HG02840 (cell line): ENCODE results near the gene EIF4G3.
"Not testable (repeated sequence)": the region's sequence is repeated elsewhere in the genome, so short reads cannot be mapped to it uniquely, and the experiment has no call there.

Source experiments
- ATAC-seq: cut with Tn5 transposase; IDR thresholded peaks from one replicate; pipeline ENCODE4 v1.9.1; 2021; ENCODE audit warnings: mild to moderate bottlenecking, moderate library complexity, moderate number of reproducible peaks; ENCODE audit not compliant: unreplicated experiment, low FRiP score

Gene EIF4G3

DNA sequence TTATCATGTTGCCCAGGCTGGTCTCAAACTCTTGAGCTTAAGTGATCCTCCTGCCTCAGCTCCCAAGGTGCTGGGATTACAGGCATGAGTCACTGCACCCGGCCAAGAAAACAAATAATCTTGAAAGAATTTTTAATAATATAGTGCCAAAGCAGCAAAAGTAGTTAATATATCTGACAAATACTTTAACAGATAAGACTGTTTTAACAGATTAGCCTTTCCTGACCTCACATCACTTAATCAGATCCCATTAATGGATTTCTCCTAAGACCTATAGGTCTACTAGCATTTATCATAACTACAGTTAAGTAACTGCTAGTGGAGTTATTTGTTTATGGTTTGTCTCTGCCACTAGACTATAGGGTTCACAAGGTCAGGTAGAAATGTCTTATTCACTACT is 328.5 kb downstream of the EIF4G3 start:
- ATAC-seq: no peak

DNA sequence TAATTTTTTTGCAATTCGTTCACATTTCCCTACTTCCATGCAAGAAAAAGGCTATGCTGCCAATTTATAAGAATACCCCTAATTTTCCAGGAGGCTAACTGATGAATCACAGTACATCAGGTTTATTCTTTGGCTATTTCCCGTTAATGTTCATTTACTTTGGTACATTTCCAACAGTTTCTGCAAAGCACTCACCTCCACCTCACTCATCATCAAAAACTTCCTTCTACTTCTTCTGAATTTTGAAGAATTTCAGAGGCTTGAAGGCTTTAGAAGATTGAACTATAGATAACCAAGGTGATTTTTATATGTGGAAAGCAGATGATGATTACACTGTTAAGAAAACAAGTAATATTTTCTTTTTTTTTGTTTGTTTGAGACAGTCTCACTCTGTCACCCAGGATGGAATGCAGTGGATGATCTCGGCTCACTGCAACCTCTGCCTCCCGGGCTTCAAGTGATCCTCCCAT is 329.1 kb downstream of the EIF4G3 start:
- ATAC-seq: no peak

DNA sequence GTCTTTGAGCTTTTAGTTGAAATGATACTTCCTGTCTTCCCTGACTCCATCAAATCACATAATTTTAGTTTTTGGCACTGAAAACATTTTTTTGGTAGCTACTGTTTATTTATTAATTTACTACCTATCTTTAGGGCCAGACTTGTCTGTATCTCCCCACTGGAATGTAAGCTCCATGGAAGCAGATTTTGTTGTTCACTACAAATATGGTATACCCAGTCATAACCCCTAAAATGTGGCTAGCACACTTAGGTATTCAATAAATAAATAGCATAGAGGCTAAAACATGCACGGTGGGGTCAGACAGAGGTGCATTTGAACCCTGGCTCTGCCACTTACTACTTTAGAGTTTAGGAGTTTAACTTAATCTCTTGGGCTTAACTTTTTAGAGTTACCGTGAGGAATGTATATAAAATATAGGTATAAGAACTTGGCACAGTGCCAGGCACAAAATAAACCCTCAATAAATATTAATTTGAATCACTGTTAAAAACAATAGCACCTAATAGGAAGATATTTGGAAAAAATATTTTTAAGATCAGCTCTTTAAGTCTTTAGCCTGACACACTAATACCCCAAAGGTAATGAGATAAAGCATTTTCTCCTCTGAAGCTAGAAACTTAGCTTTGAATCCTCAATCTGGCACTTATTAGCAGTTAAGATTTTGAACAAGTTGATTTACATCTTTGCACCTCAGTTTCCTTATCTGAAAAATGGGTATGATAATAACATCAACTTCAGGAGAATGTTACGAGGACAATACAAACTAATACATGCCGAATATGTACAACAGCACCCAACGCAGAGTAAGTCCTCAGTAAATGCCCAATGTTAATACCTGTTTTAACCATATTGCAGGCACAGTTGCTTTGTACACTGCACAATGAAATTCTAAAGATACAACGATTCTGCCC is 330.0 kb downstream of the EIF4G3 start:
- no peak for ATAC-seq

DNA sequence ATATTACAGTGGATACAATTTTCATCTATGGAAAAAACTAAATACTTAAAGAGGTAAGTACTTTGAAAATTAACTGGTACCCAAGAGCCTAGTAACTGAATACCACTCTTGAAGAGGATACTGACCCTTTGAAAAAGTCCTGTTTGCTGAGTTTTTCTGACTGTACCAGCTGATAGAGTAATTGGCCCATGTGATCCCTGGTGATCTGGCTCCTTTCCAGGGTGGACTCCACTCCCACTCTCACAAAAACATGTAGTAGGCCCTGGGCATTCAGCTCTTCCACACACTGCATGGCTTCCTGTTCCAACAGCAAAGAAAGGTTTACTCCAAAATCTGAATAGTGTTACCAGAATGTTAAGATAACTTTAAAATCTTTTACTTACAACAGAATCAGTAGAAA is 336.0 kb downstream of the EIF4G3 start:
- no peak for ATAC-seq

DNA sequence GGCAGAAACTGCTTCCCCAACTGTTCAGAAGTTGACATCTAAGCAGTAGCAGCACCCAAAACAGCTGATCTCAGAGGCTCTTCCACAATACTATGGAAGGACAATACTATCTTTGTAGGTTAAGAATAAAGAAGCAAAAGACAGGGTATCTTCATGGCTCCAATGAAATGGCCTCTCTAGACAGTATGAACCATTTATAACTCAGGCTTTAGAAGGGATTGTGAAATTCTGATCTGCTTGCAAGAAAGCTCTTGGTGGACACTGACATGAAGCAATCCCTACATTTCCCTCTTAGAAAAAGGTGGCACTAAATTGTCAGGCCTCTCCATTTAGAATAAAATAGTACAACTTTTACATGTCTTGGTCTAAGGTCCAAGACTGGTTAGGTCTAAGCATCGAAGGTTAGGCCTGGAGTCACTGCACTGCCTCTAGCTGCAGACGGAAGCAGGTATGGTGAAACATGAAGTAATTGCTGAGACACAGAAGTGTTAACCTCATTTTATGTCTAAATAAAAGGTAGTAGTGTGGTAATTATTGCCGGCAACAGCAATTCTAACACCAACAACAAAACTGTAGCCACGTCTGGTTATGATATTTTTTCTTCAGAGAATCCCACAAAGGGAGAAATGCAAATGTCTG is 339.0 kb downstream of the EIF4G3 start:
- ATAC-seq: no peak

DNA sequence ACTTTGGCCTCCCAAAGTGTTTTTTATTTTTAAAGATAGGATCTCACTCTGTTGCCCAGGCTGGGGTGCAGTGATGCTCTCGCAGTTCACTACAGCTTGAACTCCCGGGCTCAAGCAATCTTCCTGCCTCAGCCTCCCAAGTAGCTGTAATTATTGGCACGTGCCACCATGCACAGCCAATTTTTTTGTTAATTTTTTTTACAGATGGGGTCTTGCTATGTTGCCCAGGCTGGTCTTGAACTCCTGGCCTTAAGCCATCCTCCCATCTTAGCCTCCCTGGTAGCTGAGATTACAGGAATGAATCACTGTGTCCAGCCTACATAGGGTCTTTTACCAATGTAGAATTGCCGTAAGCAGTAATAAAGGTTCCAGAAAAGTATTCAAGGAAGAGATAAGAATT is 340.5 kb downstream of the EIF4G3 start:
- ATAC-seq: no peak

DNA sequence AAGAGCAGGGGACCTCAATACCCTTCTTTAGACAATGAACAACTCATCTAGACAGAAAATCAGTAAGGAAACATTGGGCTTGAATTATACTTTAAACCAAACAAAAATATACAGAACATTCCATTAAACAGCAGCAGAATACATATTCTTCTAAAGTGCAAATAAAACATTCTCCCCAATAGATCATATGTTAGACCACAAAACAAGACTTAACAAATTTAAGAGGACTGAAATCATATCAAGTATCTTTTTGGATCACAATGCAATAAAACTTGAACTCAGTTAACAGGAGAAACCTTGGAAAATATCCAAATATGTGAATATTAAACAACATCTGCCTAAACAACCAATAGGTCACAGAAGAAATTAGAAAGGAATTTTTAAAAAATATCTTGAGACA is 341.9 kb downstream of the EIF4G3 start:
- no peak for ATAC-seq

DNA sequence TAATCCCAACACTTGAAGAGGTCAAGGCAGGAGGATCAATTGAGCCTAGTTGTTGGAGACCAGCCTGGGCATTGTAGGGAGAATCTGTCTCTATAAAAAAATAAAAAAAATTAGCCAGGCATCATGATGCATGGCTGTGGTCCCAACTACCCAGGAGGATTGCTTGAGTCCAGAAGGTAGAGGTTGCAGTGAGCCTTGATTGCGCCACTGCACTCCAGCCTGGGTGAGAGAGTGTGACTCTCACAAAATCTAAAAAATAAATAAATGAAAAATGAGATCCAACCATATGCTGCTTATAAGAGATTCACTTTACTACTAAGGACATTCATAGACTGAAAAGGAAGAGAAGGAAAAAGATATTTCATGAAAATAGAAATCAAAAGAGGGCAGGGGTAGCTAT is 342.5 kb downstream of the EIF4G3 start:
- ATAC-seq: no peak

DNA sequence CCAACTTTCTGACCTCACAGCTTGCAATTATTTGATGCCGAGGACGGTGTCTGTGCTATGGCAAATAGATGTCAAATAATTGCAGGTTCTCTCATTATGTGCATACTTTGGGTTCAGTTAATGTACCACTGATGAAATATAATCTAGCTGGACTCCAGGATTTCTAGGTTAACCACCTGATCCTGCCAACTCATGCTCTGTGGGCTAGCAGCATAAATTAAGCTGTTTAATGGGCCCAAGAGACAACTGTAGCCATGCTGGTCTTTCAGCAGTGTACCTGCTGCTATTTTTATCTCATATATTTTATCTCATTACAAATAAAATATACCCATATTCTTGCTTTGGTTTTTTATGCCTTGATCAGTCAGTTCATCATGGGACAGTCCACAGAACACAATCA is 346.3 kb downstream of the EIF4G3 start:
- ATAC-seq: no peak

DNA sequence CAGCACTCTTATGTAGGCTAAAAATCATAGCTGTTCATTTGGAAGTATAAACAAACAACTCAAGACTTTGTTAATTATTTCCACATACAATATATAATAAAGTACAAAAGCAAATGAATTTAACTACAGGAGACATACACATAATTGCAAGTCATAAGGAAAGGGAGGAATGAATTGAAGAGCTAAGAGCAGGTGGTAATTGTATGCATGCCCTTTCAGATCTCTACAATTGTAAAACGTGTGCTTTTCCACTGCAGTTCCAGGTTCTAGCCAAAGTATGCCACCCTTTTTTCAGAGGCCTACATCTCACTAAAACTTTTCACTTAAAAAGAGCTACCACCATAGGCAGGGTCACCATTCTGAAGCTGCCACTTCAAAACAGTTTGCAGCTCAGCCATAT is 346.8 kb downstream of the EIF4G3 start:
- no peak for ATAC-seq

DNA sequence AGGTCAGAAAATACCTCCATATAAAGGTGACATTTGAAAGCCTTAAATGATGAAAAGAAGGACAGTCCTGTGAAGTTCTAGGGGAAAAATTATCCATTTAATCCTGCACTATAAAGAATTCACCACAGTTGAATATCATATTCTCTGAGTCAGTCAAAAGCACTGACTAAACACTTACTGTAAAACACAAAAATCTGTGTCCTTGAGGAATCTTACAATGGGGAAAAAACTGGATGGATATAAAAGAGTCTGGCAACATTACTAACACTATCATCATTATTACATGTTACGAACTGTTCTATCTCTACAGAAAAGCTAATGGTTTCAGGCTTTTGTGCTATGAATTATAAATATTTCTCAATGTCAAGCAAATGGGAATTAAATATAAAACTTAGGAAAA is 347.2 kb downstream of the EIF4G3 start:
- ATAC-seq: no peak

DNA sequence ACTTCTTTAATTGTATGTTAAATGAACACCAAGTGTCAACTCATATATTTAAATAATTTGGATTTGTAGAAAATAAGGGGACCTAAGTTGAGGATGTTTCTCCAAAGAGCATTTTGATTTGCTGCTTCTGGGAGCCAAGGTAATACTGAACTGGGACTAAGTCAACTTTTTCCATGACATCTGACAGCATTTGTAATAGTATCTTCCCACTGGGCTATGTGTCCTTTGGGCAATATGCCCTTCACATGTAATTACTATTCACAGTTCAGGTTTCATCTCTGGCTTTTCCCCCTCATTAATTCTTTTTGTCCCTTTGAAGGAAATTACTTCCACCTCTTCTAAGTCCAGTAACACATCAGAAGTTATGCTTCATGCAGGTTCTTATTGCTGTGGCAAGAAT is 352.9 kb downstream of the EIF4G3 start:
- ATAC-seq: no peak

DNA sequence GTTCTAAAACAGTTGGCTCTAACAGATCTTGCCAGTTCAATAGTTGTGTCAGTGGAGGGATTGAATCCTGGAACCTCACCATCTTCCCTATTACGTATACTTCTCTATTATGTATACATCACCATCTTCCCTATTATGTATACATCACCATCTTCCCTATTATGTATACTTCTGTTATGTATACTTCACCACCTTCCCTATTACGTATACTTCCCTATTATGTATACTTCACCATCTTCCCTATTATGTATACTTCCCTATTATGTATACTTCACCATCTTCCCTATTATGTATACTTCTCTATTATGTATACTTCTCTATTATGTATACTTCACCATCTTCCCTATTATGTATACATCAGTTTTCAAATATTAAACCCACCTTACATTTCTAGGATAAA is 355.2 kb downstream of the EIF4G3 start:
- ATAC-seq: no peak

DNA sequence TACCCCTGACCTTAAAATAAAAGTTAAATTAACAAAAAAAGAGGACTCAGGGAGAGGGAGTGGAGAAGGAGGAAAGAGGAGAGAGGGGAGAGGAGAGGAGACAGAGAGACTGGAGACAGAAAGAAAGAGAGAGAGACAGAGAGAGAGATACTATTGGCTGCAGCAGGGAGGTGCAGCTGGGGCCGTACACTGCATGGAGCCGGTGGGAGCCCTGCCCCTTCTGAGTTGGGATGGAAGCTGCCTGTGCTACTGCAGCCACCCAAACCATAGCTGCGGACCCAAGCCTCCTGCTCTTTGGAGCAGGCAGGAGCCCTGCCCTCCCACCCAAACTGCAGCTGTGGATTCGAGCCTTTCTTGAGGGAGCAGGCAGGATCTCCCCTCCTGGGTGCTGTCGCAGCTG is 356.9 kb downstream of the EIF4G3 start:
- no peak for ATAC-seq

DNA sequence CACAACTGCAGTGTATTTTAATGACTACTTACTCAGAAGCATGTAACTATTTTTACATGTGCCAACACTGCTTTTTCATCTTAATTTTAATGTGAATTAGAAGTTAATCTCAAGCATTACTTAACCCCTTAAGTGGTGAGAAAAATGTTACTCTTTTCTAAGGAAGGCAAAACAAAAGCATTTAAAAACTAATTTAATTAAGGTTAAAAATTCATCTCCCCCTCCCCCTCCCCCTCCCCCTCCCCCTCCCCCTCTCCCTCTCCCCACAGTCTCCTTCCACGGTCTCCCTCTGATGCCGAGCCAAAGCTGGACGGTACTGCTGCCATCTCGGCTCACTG is 362.2 kb downstream of the EIF4G3 start:
- ATAC-seq: no peak

DNA sequence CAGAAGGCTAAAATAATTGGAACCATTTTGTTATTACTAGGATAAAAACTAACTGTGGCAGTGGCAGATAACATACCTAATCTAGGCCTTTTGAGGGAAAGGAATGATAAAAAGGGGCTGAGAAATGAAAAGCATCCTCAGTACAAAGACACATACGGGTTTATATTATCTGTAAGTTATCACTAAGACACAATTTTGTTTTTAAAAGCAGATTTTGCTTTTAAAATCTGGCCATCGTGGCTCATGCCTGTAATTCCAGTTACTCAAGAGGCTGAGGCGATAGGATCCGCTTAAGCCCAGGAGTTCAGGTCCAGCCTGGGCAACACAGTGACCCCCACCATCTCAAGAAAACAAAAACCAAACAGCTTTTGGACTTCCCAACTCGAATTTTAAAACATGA is 364.8 kb downstream of the EIF4G3 start:
- no peak for ATAC-seq

DNA sequence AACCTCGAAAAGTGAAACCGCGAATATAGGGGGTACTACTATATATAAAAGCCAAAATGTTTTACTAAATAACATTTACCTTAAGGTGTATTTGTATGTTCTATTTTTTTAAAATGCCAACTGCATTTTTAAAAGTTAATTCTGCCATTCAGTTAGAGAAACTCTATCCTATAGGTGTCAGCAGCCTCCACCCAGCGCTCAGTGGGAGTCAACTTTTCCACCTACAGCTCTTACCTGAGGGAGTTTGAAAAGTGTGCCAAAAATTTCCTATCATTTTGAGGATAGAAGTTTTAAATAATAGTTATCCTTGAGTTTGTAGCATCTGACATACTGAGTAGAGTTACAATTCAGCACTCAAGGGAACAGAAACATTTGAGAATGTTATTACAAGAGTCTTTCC is 383.5 kb downstream of the EIF4G3 start:
- no peak for ATAC-seq

DNA sequence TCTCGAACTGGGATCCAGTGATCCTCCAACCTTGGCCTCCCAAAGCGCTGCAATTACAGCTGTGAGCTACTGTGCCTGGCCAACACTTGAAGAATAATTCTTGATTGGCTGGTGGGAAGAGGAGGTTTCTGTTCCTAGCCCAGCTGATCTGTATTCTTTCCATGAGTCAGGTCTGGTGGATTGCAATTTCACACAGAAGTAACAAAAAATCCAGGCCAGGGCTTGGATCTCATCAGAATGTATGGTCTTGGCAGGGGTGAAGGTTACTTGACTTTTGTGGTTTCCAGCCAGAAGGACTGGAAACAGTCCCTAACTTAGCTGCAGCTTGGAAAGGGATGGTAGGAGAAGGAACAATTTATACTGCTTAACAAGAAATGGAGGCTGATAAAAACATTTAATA is 384.5 kb downstream of the EIF4G3 start:
- ATAC-seq: no peak

DNA sequence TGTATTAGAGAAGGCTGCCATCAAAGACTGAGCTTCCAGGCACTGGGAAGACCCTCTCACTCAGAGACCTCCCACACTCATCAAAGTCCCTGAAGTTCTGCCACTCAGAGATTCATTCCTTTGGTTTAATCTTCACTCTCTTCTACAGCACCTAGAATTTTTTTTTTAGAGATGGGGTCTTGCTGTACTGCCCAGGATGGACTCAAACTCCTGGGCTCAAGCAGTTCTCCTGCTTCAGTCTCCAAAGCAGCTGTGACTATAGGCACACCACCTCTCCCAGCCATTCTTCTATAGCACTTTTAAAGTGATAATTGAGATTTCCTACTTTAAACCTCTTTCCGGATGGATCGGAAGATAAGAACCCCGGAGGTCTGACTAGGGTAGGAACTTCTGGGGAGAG is 385.9 kb downstream of the EIF4G3 start:
- no peak for ATAC-seq

DNA sequence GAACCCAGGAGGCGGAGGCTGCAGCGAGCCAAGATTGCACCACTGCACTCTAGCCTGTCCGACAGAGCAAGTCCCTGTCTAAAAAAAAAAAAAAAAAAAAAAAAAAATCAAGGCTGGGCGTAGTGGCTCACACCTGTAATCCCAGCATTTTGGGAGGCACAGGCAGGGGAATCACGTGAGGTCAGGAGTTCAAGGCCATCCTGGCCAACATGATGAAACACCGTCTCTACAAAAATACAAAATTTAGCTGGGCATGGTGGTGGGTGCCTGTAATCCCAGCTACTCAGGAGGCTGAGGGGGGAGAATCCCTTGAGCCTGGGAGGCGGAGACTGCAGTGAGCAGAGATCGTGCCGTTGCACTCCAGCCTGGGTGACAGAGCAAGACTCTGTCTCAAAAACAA is 387.1 kb downstream of the EIF4G3 start:
- not testable (repeated sequence) for ATAC-seq

DNA sequence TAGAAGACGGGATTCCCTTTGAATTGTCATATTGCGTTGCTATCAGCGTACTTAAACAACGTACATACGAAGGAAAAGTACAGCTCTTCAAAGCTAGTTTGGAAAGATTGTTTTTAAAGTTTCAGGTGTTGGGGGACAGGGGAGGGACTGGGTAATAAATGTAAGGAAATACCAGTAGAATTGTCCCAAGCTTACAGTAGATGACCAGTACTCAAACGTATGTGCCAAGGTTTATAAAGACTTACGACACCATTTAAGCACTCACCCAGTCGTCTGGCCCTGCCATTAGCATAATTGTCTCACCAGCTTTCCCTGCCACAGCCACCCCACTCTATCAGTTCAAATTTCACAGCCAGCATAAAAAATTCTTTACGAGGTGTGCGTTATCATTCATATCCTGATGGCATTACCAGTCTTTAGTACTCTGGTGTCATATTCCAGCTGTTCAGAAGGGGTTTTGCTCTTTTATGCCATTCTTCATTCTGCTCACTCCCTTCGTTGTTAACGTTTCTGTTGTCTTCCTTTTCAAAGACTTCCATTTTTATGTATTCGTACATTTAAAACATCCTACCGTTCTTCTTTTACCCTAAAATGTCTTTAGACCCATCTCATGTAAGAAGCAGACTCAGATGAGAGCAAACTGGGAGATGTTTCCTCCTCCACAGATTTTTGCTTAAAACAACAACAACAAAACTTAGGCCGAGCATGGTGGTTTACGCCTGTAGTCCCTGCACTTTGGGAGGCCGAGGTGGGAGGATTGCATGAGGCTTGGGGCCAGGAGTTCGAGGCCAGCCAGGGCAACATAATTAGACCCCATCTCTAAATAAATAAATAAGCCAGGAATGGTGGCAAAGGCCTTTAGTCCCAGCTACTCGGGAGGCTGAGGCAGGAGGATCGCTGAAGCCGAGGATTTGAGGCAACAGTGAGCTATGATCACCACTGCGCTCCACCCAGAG is 388.6 kb downstream of the EIF4G3 start:
- no peak for ATAC-seq
